ENCODE results near the gene PLA2G10. TPM values are rescaled to one million over a fixed set of nuclear protein-coding genes. Genes with fewer than 3 reads are reported as not detected.
"Not testable (repeated sequence)": the region's sequence is repeated elsewhere in the genome, so short reads cannot be mapped to it uniquely, and the experiment has no call there.

Gene PLA2G10, protein sequence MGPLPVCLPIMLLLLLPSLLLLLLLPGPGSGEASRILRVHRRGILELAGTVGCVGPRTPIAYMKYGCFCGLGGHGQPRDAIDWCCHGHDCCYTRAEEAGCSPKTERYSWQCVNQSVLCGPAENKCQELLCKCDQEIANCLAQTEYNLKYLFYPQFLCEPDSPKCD
- polyA plus RNA-seq (ENCODE audit: insufficient read length in 4 of 4): 1 to 10 TPM in 1 of 4 donors, under 1 TPM in 2, not detected in 1; 0.14 to 1.0 (median 0.24) TPM

DNA sequence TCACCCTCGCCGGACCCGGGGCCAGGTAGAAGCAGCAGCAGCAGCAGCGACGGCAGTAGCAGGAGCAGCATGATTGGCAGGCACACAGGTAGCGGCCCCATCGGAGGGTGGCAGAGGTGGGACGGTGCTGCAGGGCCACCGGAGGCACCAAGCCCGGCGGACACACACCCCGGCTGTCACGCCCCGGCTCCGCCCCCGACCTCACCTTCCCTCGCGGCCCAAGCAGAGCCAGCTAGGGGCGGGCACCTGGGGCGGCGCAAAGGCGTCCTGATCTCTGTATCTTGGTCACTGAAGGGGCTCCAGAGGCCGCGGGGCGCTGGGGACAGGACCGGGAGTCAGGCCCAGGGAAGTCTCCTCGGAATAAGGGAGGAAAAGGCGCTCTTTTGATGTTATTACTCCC lies at the start of gene PLA2G10:
PLA2G10 (minus strand) TSS at position 180 of the 400 bp plus-strand sequence; CDS start at position 101, 79 bp downstream.
- not testable (repeated sequence) for DNase-seq (ENCODE audit: low read depth in 4 of 4, low spot score in 3 of 4)

- DNase-seq (ENCODE audit: low read depth in 4 of 4, low spot score in 3 of 4): not testable (repeated sequence)
Measured at GRCh38 chr16:14742273-14743128, 48.4 kb upstream of the PLA2G10 start, which contains the start of gene NPIPA2. TSS of gene NPIPA2 (plus strand) at chr16:14742533. CDS start at chr16:14748066, 5,533 bp downstream.

GRCh38 chr16:14741794-14742193 lies 47.7 kb upstream of the PLA2G10 start:
- DNase-seq (ENCODE audit: low read depth in 4 of 4, low spot score in 3 of 4): not testable (repeated sequence)

DNA sequence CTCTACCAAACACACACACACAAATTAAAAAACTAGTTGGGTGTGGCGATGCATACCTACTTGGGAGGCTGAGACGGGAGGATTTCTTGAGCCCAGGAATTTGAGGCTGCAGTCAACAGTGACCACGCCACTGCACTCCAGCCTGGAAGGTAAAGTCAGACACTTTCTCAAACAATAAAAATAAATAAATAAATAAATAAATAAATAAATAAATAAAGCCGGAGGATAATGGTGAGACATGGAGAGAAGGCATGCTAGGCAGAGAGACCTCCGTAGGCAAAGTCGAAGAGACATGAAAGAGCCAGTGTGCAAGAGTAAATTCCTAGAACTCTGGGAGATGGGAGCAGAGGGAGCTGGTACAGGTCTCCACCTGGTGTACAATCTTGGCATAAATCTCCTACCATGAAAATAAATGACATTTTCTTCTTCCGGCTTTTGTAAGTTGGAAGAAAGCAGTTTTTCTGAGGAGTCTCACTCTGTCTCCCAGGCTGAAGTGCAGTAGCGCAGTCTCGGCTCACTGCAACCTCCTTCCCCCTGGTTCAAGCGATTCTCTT lies 46.8 kb upstream of the PLA2G10 start:
- not testable (repeated sequence) for DNase-seq (ENCODE audit: low read depth in 4 of 4, low spot score in 3 of 4)

GRCh38 chr16:14733233-14733632 lies 39.1 kb upstream of the PLA2G10 start:
- DNase-seq (ENCODE audit: low read depth in 4 of 4, low spot score in 3 of 4): not testable (repeated sequence)

DNA sequence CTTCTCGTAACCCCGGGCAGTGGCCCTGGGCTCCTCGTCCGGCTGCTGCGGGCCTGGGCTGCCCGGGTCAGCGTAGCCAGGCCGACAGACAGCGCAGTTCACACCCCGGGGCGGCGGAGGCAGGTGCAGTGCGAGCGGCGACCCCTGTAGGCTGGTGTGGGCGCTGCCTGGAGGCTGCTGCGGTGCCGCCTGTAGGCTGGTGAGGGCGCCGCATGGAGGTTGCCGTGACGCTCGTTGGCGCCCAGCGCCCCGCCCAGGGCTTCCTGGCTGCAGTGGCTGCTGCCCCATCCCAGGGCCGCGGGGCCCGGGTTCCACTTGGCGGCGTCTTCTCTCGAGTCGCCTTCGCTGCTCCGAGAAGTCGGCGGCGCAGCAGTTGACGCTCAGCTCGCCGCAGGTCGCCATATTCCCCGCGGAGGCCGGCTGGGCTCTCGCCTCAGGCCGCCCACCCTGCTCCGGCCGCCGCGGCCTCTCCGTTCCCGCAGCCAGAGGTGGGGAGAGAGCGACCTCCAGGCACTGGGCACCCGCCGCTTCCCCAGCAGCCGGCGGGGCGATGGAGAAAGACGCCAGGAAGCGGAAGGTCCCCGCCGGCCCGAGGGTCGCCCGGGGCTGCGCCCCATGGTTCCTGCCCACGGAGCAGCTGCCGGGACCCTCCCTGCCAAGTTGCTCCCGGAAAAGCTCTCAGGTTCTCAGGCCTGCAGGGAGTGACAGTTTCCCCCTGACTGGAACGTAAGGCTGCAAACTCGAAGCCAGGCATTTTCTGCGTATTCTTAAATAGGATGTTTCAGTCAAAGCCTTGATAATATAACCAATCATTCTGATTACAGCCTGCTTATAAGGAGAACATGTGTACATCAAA lies 9.3 kb upstream of the PLA2G10 start, which contains the start of gene NPIPA3:
NPIPA3 (plus strand) TSS at position 256 of the 856 bp plus-strand sequence. CDS start 5,533 bp downstream, outside the sequence.
- DNase-seq (ENCODE audit: low read depth in 4 of 4, low spot score in 3 of 4): not testable (repeated sequence)

DNA sequence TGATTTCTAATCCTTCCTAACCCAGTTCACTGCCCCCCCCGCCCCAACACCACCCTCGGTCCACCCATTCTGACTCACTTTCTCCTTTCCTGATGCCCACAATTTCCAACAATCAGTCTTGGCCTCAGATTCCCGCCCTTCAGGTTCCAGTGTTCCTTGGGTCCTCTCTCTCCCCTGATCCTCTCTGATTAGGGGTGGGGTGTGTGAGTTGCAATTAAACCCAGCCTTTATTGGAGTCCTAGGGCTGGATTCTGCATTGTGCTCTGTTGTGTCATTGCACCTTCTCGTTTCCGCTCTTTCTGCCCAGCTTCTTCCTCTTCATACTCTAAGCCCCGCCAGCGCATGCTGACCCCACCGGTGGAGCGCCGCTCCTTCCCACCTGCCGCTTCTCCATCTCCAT lies 8.6 kb upstream of the PLA2G10 start:
- DNase-seq (ENCODE audit: low read depth in 4 of 4, low spot score in 3 of 4): not testable (repeated sequence)

DNA sequence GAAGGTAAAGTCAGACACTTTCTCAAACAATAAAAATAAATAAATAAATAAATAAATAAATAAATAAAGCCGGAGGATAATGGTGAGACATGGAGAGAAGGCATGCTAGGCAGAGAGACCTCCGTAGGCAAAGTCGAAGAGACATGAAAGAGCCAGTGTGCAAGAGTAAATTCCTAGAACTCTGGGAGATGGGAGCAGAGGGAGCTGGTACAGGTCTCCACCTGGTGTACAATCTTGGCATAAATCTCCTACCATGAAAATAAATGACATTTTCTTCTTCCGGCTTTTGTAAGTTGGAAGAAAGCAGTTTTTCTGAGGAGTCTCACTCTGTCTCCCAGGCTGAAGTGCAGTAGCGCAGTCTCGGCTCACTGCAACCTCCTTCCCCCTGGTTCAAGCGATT lies 7.8 kb upstream of the PLA2G10 start:
- not testable (repeated sequence) for DNase-seq (ENCODE audit: low read depth in 4 of 4, low spot score in 3 of 4)

- not testable (repeated sequence) for DNase-seq (ENCODE audit: low read depth in 4 of 4, low spot score in 3 of 4)
Measured at GRCh38 chr16:14685870-14686793, 8.0 kb downstream of the PLA2G10 start.

GRCh38 chr16:14682121-14682520 lies 12.0 kb downstream of the PLA2G10 start:
- DNase-seq (ENCODE audit: low read depth in 4 of 4, low spot score in 3 of 4): no peak

DNA sequence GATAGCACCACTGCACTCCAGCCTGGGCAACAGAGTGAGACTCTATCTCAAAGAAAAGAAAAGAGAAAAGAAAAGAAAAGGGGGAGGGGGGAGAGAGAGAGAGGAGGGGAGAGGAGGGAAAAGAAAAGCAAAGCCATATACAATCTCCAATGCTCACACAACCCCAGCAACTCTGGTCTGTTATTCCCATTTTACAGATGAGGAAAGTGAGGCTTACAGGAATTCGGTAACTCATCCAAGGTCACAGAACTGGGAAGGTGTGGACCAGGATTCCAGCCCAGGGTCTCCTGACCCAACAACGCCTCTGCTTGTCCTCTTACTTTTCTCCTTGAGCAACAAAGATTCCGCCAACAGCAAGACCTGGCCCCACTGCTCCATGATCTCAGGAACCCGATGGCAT lies 13.0 kb downstream of the PLA2G10 start:
- DNase-seq (ENCODE audit: low read depth in 4 of 4, low spot score in 3 of 4): no peak

GRCh38 chr16:14680396-14680795 lies 13.7 kb downstream of the PLA2G10 start:
- DNase-seq (ENCODE audit: low read depth in 4 of 4, low spot score in 3 of 4): not testable (repeated sequence)

GRCh38 chr16:14678748-14679497 lies 15.2 kb downstream of the PLA2G10 start:
- DNase-seq (ENCODE audit: low read depth in 4 of 4, low spot score in 3 of 4): no peak

- no peak for DNase-seq (ENCODE audit: low read depth in 4 of 4, low spot score in 3 of 4)
Measured at GRCh38 chr16:14677627-14678026, 16.5 kb downstream of the PLA2G10 start.

DNA sequence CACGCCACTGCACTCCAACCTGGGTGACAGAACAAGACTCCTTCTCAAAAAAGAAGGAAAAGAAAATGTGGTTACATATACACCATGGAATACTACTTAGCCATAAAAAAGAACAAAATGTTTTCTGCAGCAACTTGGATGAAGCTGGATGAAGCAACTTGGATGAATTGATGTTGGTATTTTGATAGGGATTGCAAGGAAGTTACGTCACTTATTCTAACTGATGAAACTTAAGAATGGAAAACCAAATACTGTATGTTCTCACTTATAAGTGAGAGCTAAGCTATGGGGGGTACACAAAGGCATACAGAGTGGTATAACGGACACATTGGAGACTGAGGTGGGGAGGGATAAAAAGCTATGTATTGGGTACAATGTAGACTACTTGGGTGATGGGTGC lies 17.5 kb downstream of the PLA2G10 start:
- DNase-seq (ENCODE audit: low read depth in 4 of 4, low spot score in 3 of 4): no peak

DNA sequence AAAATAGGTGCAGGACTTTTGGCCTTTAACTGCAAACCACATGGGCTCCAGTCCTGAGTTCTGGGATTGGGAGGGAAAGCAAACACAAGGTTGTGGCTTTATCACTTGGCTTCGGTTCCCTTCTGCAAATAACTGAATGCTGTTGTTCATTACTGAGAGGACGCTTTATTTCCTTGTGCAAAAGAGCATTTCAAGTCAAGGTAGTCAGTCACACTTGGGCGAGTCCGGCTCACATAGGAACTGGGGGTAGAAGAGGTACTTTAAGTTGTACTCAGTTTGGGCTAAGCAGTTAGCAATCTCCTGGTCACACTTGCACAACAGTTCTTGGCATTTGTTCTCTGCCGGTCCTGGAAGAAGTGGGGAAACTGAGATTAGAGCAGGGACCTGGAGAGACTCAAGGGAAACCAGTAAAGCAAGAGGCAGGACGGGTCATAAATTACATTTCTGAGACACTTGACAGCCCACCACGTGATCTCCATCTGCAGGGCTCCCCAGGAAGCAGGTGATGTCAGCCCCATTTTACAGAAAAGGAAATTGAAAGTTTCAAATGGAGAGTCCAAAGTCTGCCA lies 21.6 kb downstream of the PLA2G10 start:
- DNase-seq (ENCODE audit: low read depth in 4 of 4, low spot score in 3 of 4): no peak

DNA sequence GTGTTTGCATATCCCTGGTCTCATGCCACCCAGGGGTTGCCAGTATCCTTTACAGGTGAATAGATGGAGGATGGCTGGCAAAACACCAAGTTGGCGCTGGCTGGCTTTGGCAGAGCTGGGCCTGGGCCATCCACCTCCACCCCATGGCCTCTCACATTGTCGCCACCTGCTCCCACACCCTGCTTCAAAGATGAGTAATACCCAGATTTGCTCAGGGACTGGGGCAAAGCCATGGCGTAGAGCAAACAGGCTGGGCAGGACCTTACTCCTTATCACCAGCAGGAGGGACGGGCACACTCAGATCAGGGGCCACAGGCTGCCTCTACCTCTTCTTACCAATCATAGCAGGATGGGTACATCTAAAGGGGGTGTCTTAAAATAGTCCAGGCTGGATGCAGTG lies 24.3 kb downstream of the PLA2G10 start:
- no peak for DNase-seq (ENCODE audit: low read depth in 4 of 4, low spot score in 3 of 4)

- no peak for DNase-seq (ENCODE audit: low read depth in 4 of 4, low spot score in 3 of 4)
Measured at GRCh38 chr16:14668556-14669223, 25.4 kb downstream of the PLA2G10 start.
